H1 (cell line): ENCODE measurements around the gene PLXNA3. TPM values are rescaled to one million over a fixed set of nuclear protein-coding genes. Genes with fewer than 3 reads are reported as not detected.

ENCODE experiments used
- CTCF ChIA-PET: fragments of 300-600 bp; sonication (Branson Sonifier 250); formaldehyde crosslinking; loops from one replicate; lab custom pipeline; 2021; ENCODE audit not compliant: partially characterized antibody; lab: Charles Lee
- POLR2A ChIA-PET: fragments of 300-600 bp; sonication (Branson Sonifier 250); formaldehyde crosslinking; loops from one replicate; lab custom pipeline; 2021; ENCODE audit warnings: inconsistent platforms; ENCODE audit not compliant: partially characterized antibody; lab: Charles Lee
- DNase-seq, 2 experiments: peaks; one replicate each; pipeline versions ENCODE4 v3.0.0 to v3.0.0-alpha.2; 2010 to 2022; ENCODE audit warnings: low spot score in 2 of 2, low read depth in 1 of 2, mixed read lengths in 1 of 2
- FAIRE-seq: peaks from 2 replicates; lab custom pipeline; 2011; peaks lifted over from hg19 to GRCh38; lab: Jason Lieb, UNC
- H2AFZ ChIP-seq: 2 replicates; pipeline ENCODE4 v1.8.1; 2012; ENCODE audit warnings: low read length, inconsistent platforms
- H2AK5ac ChIP-seq: 2 replicates; pipeline ENCODE4 v1.6.1; 2013; ENCODE audit warnings: low read depth, low read length
- H2BK120ac ChIP-seq: replicated peaks from 2 replicates; pipeline ENCODE3; 2013; ENCODE audit warnings: low read depth, low read length, inconsistent platforms
- H2BK12ac ChIP-seq: 2 replicates; pipeline ENCODE4 v1.6.1; 2013; ENCODE audit warnings: low read depth, low read length
- H2BK15ac ChIP-seq: 2 replicates; pipeline ENCODE4 v1.6.1; 2013; ENCODE audit warnings: low read length
- H2BK20ac ChIP-seq: 2 replicates; pipeline ENCODE4 v1.6.1; 2013; ENCODE audit warnings: low read length
- H2BK5ac ChIP-seq: 2 replicates; pipeline ENCODE4 v1.6.1; 2013; ENCODE audit warnings: low read depth, low read length
- H3K14ac ChIP-seq: 2 replicates; pipeline ENCODE4 v1.6.1; 2013; ENCODE audit warnings: inconsistent platforms; ENCODE audit not compliant: insufficient read length
- H3K18ac ChIP-seq: 2 replicates; pipeline ENCODE4 v1.6.1; 2013; ENCODE audit warnings: low read length; ENCODE audit errors: extremely low read depth
- H3K23ac ChIP-seq: 2 replicates; pipeline ENCODE4 v1.6.1; 2013; ENCODE audit warnings: inconsistent platforms; ENCODE audit not compliant: insufficient read length
- H3K23me2 ChIP-seq: 2 replicates; pipeline ENCODE4 v1.6.1; 2013; ENCODE audit warnings: low read depth, low read length
- H3K27ac ChIP-seq: 2 replicates; pipeline ENCODE4 v1.6.1; 2011; ENCODE audit warnings: low read depth, low read length, inconsistent platforms
- H3K27me3 ChIP-seq, 4 experiments: replicated peaks in 1 of 4; 1 replicate in 1 of 4; 2 replicates in 3 of 4; pipeline versions ENCODE4 v1.6.1 to v1.8.1; 2011 to 2013; ENCODE audit warnings: low read length in 3 of 4, mild to moderate bottlenecking in 3 of 4, inconsistent platforms in 2 of 4, mixed read lengths in 2 of 4, moderate library complexity in 1 of 4; ENCODE audit not compliant: control insufficient read depth in 3 of 4, insufficient read depth in 3 of 4; ENCODE audit errors: extremely low read depth in 1 of 4
- H3K36me3 ChIP-seq, 4 experiments: 2 replicates each; pipeline versions ENCODE4 v1.6.1 to v1.8.1; 2011 to 2013; ENCODE audit warnings: mild to moderate bottlenecking in 4 of 4, low read length in 3 of 4, moderate library complexity in 2 of 4, control low read depth in 1 of 4, inconsistent platforms in 1 of 4; ENCODE audit not compliant: insufficient read depth in 4 of 4, control insufficient read depth in 2 of 4
- H3K4ac ChIP-seq: replicated peaks from 2 replicates; pipeline ENCODE3; 2013; ENCODE audit warnings: low read length, low read depth, mixed read lengths, inconsistent platforms; ENCODE audit not compliant: insufficient read length
- H3K4me1 ChIP-seq, 4 experiments: replicated peaks in 1 of 4; 1 replicate in 1 of 4; 2 replicates in 3 of 4; pipeline versions ENCODE4 v1.6.1 to v1.8.1; 2011 to 2013; ENCODE audit warnings: low read length in 3 of 4, inconsistent platforms in 2 of 4, mixed read lengths in 1 of 4; ENCODE audit not compliant: insufficient read depth in 4 of 4, control insufficient read depth in 3 of 4
- H3K4me2 ChIP-seq, 2 experiments: 2 replicates each; pipeline versions ENCODE4 v1.6.1 to v1.8.1; 2011 to 2013; ENCODE audit warnings: low read depth in 2 of 2, low read length in 2 of 2, control low read depth in 1 of 2, inconsistent platforms in 1 of 2, mild to moderate bottlenecking in 1 of 2; ENCODE audit not compliant: insufficient read depth in 1 of 2
- H3K4me3 ChIP-seq, 4 experiments: fragments of 200-600, 300-600 bp in 1 of 4; sonication (generic), shearing (Covaris generic), sonication (Bioruptor Twin) in 1 of 4; 2 replicates each; pipeline versions ENCODE4 v1.5.1 to v1.8.1; 2011 to 2016; ENCODE audit warnings: low read length in 4 of 4, low read depth in 3 of 4, control low read depth in 2 of 4, inconsistent platforms in 2 of 4, mild to moderate bottlenecking in 2 of 4, mixed read lengths in 1 of 4, moderate library complexity in 1 of 4; ENCODE audit not compliant: insufficient read depth in 2 of 4; ENCODE audit errors: extremely low read depth in 1 of 4
- H3K56ac ChIP-seq: replicated peaks from 2 replicates; pipeline ENCODE3; 2013; ENCODE audit warnings: low read depth, mild to moderate bottlenecking, mixed read lengths, low read length, inconsistent platforms; ENCODE audit not compliant: insufficient read length
- H3K79me1 ChIP-seq: 2 replicates; pipeline ENCODE4 v1.6.1; 2013; ENCODE audit warnings: low read depth, low read length, control low read depth
- H3K79me2 ChIP-seq, 2 experiments: 2 replicates each; pipeline versions ENCODE4 v1.6.1 to v1.8.1; 2012 to 2013; ENCODE audit warnings: low read length in 2 of 2, mild to moderate bottlenecking in 2 of 2, inconsistent platforms in 1 of 2; ENCODE audit not compliant: insufficient read depth in 2 of 2, control insufficient read depth in 1 of 2
- H3K9ac ChIP-seq, 4 experiments: replicated peaks in 1 of 4; 1 replicate in 1 of 4; 2 replicates in 3 of 4; pipeline versions ENCODE4 v1.6.1 to v1.8.1; 2011 to 2013; ENCODE audit warnings: low read depth in 3 of 4, low read length in 3 of 4, control low read depth in 2 of 4, mild to moderate bottlenecking in 2 of 4, moderate library complexity in 2 of 4, inconsistent platforms in 1 of 4; ENCODE audit errors: extremely low read depth in 1 of 4
- H3K9me3 ChIP-seq, 2 experiments: 2 replicates each; pipeline versions ENCODE4 v1.6.1 to v1.8.1; 2012 to 2013; ENCODE audit warnings: mild to moderate bottlenecking in 2 of 2, moderate library complexity in 2 of 2, control low read depth in 1 of 2, inconsistent platforms in 1 of 2, low read depth in 1 of 2, low read length in 1 of 2, mixed read lengths in 1 of 2; ENCODE audit not compliant: insufficient read depth in 2 of 2
- H4K20me1 ChIP-seq, 2 experiments: replicated peaks in 1 of 2; 2 replicates each; pipeline versions ENCODE3 to v1.8.1; 2011 to 2013; ENCODE audit warnings: inconsistent platforms in 2 of 2, low read length in 2 of 2, mild to moderate bottlenecking in 1 of 2; ENCODE audit not compliant: insufficient read depth in 2 of 2, control insufficient read depth in 1 of 2
- H4K5ac ChIP-seq: 2 replicates; pipeline ENCODE4 v1.6.1; 2013; ENCODE audit warnings: low read length, low read depth, mixed read lengths, inconsistent platforms; ENCODE audit not compliant: insufficient read length
- H4K8ac ChIP-seq: 2 replicates; pipeline ENCODE4 v1.8.0; 2013; ENCODE audit warnings: mild to moderate bottlenecking, moderate library complexity, low read length, inconsistent platforms; ENCODE audit not compliant: insufficient read depth; ENCODE audit errors: extremely low read depth
- H4K91ac ChIP-seq: replicated peaks from 2 replicates; pipeline ENCODE3; 2013; ENCODE audit warnings: low read length, mixed read lengths, inconsistent platforms; ENCODE audit not compliant: insufficient read length
- GTF2F1 ChIP-seq: IDR thresholded peaks from 2 replicates; pipeline ENCODE4 v1.6.1; 2012; ENCODE audit warnings: low read depth, low read length, improper control_type of control experiment, borderline replicate concordance
- SUZ12 ChIP-seq: fragments of 200-600 bp; sonication (generic); IDR thresholded peaks from 2 replicates; pipeline ENCODE4 v1.6.1; 2012; ENCODE audit warnings: mild to moderate bottlenecking, inconsistent platforms, low read length, moderate library complexity, mixed read lengths
- WGBS, 2 experiments: shearing (Covaris generic) in 1 of 2; methylation state at CpG; one replicate each; pipeline versions ENCODE4 v1.1.6 to v1.1.7; 2013 to 2015; ENCODE audit warnings: low lambda C conversion rate in 2 of 2, mixed read lengths in 2 of 2, inconsistent platforms in 1 of 2, low coverage in 1 of 2, missing lambda C conversion rate in 1 of 2; ENCODE audit not compliant: insufficient replicate concordance in 2 of 2, insufficient coverage in 1 of 2, insufficient read length in 1 of 2; ENCODE audit errors: extremely low coverage in 1 of 2, missing lambda C conversion rate in 1 of 2; 5-methylcytosine and 5-hydroxymethylcytosine counted together
- polyA plus RNA-seq, 7 experiments: library from polyadenylated mRNA; depleted of rRNA in 3 of 7; stranded (reverse) in 5 of 7; unstranded in 2 of 7; fragments of >200 nt in 5 of 7; fragments of 200-250 nt in 2 of 7; gene quantifications; 1 replicate in 5 of 7; 2 replicates in 1 of 7; 4 replicates in 1 of 7; pipeline versions ENCODE4 v1.2.1 to v1.2.3, GENCODE V29; 2011 to 2013; ENCODE audit warnings: missing spikeins in 2 of 7, mixed read lengths in 2 of 7
- total RNA-seq: library from RNA; stranded (reverse); fragmentation: NEBNext Ultra II Directional; extraction: Animal tissue kit (Norgen Biotek cat#: 25700); gene quantifications from 2 replicates; pipeline ENCODE4 v1.2.1, GENCODE V29; 2021

Gene PLXNA3
- total and polyA plus RNA-seq, 2 of the 8 experiments (the other 6 are each of a cell fraction or from before 2014, with no cell fraction given): 10.7 to 18.2 TPM

- H2BK5ac ChIP-seq: no peak overlapping the region
- H4K20me1 ChIP-seq: no peaks in the 10 kb centered on the region
- CTCF ChIA-PET: no interaction called here
- H2BK15ac ChIP-seq: no peak overlapping the region
- H2AFZ ChIP-seq: no peak overlapping the region
- no peaks in the 10 kb centered on the region for H3K4me1 ChIP-seq
- H3K9ac ChIP-seq: no peak overlapping the region
- H3K27ac ChIP-seq: no peak overlapping the region
- no peak overlapping the region for H4K5ac ChIP-seq
- FAIRE-seq: no peak
- H2BK20ac ChIP-seq: no peak overlapping the region
- H3K79me2 ChIP-seq: no peaks in the 10 kb centered on the region
- H3K79me1 ChIP-seq: no peaks in the 10 kb centered on the region
- no peak overlapping the region for H3K18ac ChIP-seq
- no peak overlapping the region for H4K91ac ChIP-seq
- H3K4me3 ChIP-seq: no peak overlapping the region
- H3K23ac ChIP-seq: no peak overlapping the region
- H3K27me3 ChIP-seq: no peaks in the 10 kb centered on the region
- H3K9me3 ChIP-seq: no peaks in the 10 kb centered on the region
- no peaks in the 10 kb centered on the region; a peak in 1 of 8 replicates for H3K36me3 ChIP-seq
- POLR2A ChIA-PET: interaction anchor here (1.6 kb wide), 1 partner anchor 108 kb away, joined by 4 read pairs; the partner anchor contains the start of gene RPL10
- no peak overlapping the region for H3K14ac ChIP-seq
- no peak overlapping the region for H3K4me2 ChIP-seq
- H2BK120ac ChIP-seq: no peak overlapping the region
- H4K8ac ChIP-seq: no peak overlapping the region
- TF ChIP-seq SUZ12: no peak
- TF ChIP-seq GTF2F1: no peak
- DNase-seq: no peak
- no peak overlapping the region for H2BK12ac ChIP-seq
- no peak overlapping the region for H3K56ac ChIP-seq
- H3K4ac ChIP-seq: no peak overlapping the region
- WGBS, 2 experiments: 97% methylated on average over 10 of the region's 12 CpGs; no CpG with 5 or more reads in 1 of the 2 experiments
- H2AK5ac ChIP-seq: no peak overlapping the region
- H3K23me2 ChIP-seq: no peaks in the 10 kb centered on the region
Observed at GRCh38 chrX:154505734-154506133, 47.7 kb downstream of the PLXNA3 start.
